Measurements from ENCODE around the gene DNM3.

DNM3 gene

GRCh38 chr1:172238965-172239364, 397.7 kb downstream of the DNM3 start:
- Histone ChIP-seq H2AFZ (ENCODE audit: low read depth, low read length, severe bottlenecking) (no peak overlapping the region), H4K20me1 (ENCODE audit: low read depth, low read length) (no peaks in the 10 kb centered on the region), H3K4me3 (ENCODE audit: insufficient read depth, low read length, poor library complexity, severe bottlenecking) (no peak overlapping the region), H3K27ac (ENCODE audit: low read depth, low read length) (no peak overlapping the region), H3K9me2 (replicated peaks; ENCODE audit: insufficient read depth, low read length) (no peaks in the 10 kb centered on the region), H3K36me3 (ENCODE audit: low read length) (no peaks in the 10 kb centered on the region), H3K27me3 (ENCODE audit: low read length) (no peaks in the 10 kb centered on the region), H3K9ac (ENCODE audit: low read length) (no peak overlapping the region), H3K79me2 (ENCODE audit: insufficient read depth, low read length) (no peaks in the 10 kb centered on the region), H3F3A (ENCODE audit: insufficient read depth) (no peaks in the 10 kb centered on the region), H3K9me3 (ENCODE audit: insufficient read depth, low read length) (no peaks in the 10 kb centered on the region), H3K4me2 (ENCODE audit: low read depth, low read length, poor library complexity, severe bottlenecking) (no peak overlapping the region)
- TF ChIP-seq EZH2phosphoT487 (conservative IDR thresholded peaks at IDR 0.05; ENCODE audit: low read length) (no peak), CTCF (IDR thresholded peaks at IDR 0.05; ENCODE audit: insufficient read depth, low read length, poor library complexity, severe bottlenecking) (no peak)

GRCh38 chr1:172239901-172240300, 398.6 kb downstream of the DNM3 start:
- Histone ChIP-seq H3K9me3 (ENCODE audit: insufficient read depth, low read length) (no peaks in the 10 kb centered on the region), H3F3A (ENCODE audit: insufficient read depth) (no peaks in the 10 kb centered on the region), H3K79me2 (ENCODE audit: insufficient read depth, low read length) (no peaks in the 10 kb centered on the region), H2AFZ (ENCODE audit: low read depth, low read length, severe bottlenecking) (no peak overlapping the region), H3K9ac (ENCODE audit: low read length) (no peak overlapping the region), H3K9me2 (replicated peaks; ENCODE audit: insufficient read depth, low read length) (no peaks in the 10 kb centered on the region), H3K4me3 (ENCODE audit: insufficient read depth, low read length, poor library complexity, severe bottlenecking) (no peak overlapping the region), H3K36me3 (ENCODE audit: low read length) (no peaks in the 10 kb centered on the region), H3K27ac (ENCODE audit: low read depth, low read length) (no peak overlapping the region), H4K20me1 (ENCODE audit: low read depth, low read length) (no peaks in the 10 kb centered on the region), H3K27me3 (ENCODE audit: low read length) (no peaks in the 10 kb centered on the region), H3K4me2 (ENCODE audit: low read depth, low read length, poor library complexity, severe bottlenecking) (no peak overlapping the region)
- TF ChIP-seq EZH2phosphoT487 (conservative IDR thresholded peaks at IDR 0.05; ENCODE audit: low read length): no peak

GRCh38 chr1:172241540-172241939, 400.2 kb downstream of the DNM3 start:
- Histone ChIP-seq H2AFZ (ENCODE audit: low read depth, low read length, severe bottlenecking) (no peak overlapping the region), H3K9ac (ENCODE audit: low read length) (no peak overlapping the region)

GRCh38 chr1:172244865-172245264, 403.6 kb downstream of the DNM3 start:
- Histone ChIP-seq H3K36me3 (ENCODE audit: low read length) (no peaks in the 10 kb centered on the region), H3K9me3 (ENCODE audit: insufficient read depth, low read length) (no peaks in the 10 kb centered on the region), H3K9ac (ENCODE audit: low read length) (no peak overlapping the region), H3K27me3 (ENCODE audit: low read length) (no peaks in the 10 kb centered on the region), H3K79me2 (ENCODE audit: insufficient read depth, low read length) (no peaks in the 10 kb centered on the region), H2AFZ (ENCODE audit: low read depth, low read length, severe bottlenecking) (no peak overlapping the region), H3K9me2 (replicated peaks; ENCODE audit: insufficient read depth, low read length) (no peaks in the 10 kb centered on the region), H4K20me1 (ENCODE audit: low read depth, low read length) (no peaks in the 10 kb centered on the region), H3K4me3 (ENCODE audit: insufficient read depth, low read length, poor library complexity, severe bottlenecking) (no peak overlapping the region), H3F3A (ENCODE audit: insufficient read depth) (no peaks in the 10 kb centered on the region), H3K27ac (ENCODE audit: low read depth, low read length) (no peak overlapping the region), H3K4me2 (ENCODE audit: low read depth, low read length, poor library complexity, severe bottlenecking) (no peak overlapping the region)
- TF ChIP-seq EZH2phosphoT487 (conservative IDR thresholded peaks at IDR 0.05; ENCODE audit: low read length): no peak

More at GRCh38 chr1:172241540-172241939, 400.2 kb downstream of the DNM3 start:
- TF ChIP-seq EZH2phosphoT487 (conservative IDR thresholded peaks at IDR 0.05; ENCODE audit: low read length) (no peak), CTCF (IDR thresholded peaks at IDR 0.05; ENCODE audit: insufficient read depth, low read length, poor library complexity, severe bottlenecking) (no peak)
- no peaks in the 10 kb centered on the region for H4K20me1 ChIP-seq (ENCODE audit: low read depth, low read length)
- no peaks in the 10 kb centered on the region for H3K9me2 ChIP-seq (replicated peaks; ENCODE audit: insufficient read depth, low read length)
- H3K4me3 ChIP-seq (ENCODE audit: insufficient read depth, low read length, poor library complexity, severe bottlenecking): no peak overlapping the region
- no peaks in the 10 kb centered on the region for H3K9me3 ChIP-seq (ENCODE audit: insufficient read depth, low read length)
- H3K79me2 ChIP-seq (ENCODE audit: insufficient read depth, low read length): no peaks in the 10 kb centered on the region
- H3K36me3 ChIP-seq (ENCODE audit: low read length): no peaks in the 10 kb centered on the region
- no peak overlapping the region for H3K27ac ChIP-seq (ENCODE audit: low read depth, low read length)
- no peaks in the 10 kb centered on the region for H3K27me3 ChIP-seq (ENCODE audit: low read length)
- no peak overlapping the region for H3K4me2 ChIP-seq (ENCODE audit: low read depth, low read length, poor library complexity, severe bottlenecking)
- H3F3A ChIP-seq (ENCODE audit: insufficient read depth): no peaks in the 10 kb centered on the region
